ENCODE data around the gene SLC22A1. TPM values are rescaled to one million over a fixed set of nuclear protein-coding genes. Genes with fewer than 3 reads are reported as not detected.

SLC22A1 gene
- total and polyA plus RNA-seq, 2 of the 13 experiments (the other 11 are each of a cell fraction or from before 2014, with no cell fraction given) = 0.80 to 0.87 TPM

DNA sequence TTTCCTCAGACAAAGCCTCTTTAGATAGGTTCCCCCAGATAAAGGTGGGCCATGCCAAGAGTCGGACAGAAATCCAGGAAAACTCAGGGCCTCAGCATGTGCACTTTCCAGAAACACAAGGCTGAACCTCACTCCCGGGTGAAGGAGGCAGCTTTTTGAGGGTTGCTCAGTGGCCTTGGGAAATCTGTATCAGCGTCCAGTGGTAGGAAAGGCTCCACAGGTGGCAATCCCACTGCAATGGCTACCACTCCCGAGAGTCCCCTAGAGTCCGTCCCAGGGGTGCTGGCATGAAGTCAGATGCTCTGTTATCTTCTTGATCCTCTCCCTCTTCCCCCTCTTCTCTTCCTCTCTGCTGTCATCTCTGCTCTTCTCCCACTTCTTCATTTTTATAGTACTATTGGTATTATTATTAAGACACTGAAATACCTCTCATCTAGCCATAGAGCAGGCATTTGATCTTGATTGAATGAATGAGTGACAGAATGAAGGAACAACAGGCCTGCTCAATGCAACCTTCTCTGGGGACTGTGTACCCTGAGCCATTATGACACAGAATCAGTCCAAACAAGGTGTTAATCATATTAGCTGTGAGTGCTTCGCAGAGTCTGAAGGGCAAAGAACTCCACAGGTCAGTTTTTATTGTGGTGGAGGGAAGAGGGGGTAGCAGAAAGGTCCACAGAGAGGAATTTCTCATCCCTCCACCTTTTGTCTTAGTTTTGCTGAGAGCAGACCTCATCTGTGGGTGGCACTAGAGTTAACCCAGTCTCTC is 13.3 kb downstream of the SLC22A1 start:
- Histone ChIP-seq H3K9ac (ENCODE audit: insufficient read depth, low read depth, low read length) (no peak overlapping the region), H3K4me3 (replicated peaks in 1 of 3; ENCODE audit: insufficient read depth in 1 of 3, low read depth in 2 of 3, low read length in 3 of 3) (no peak overlapping the region), H4K20me1 (ENCODE audit: insufficient read depth, low read length) (no peaks in the 10 kb centered on the region), H3K36me3 (replicated peaks in 1 of 2; ENCODE audit: control insufficient read depth in 1 of 2, insufficient read depth in 2 of 2, low read length in 2 of 2) (no peaks in the 10 kb centered on the region), H3K79me2 (ENCODE audit: insufficient read depth, low read length) (no peaks in the 10 kb centered on the region), H2AFZ (ENCODE audit: low read length) (no peak overlapping the region), H3K27me3 (ENCODE audit: control insufficient read depth in 1 of 2, insufficient read depth in 2 of 2, low read length in 2 of 2) (no peaks in the 10 kb centered on the region), H3K4me1 (ENCODE audit: insufficient read depth, low read length) (peaks cover 53% of the 10 kb centered on the region), H3K4me2 (ENCODE audit: low read depth, low read length) (peak overlapping the region; percentile 27), H3K27ac (ENCODE audit: extremely low read length, insufficient read depth, low read length) (peak overlapping the region; percentile 43), H3K9me3 (ENCODE audit: low read length) (no peaks in the 10 kb centered on the region)
- intact Hi-C loops (cut with micrococcal nuclease; ENCODE audit: unreplicated experiment) = loop anchor here (5.0 to 10.0 kb wide), 3 partner anchors 120 to 257 kb away; partner anchors contain the start of genes SLC22A2 and SLC22A3
- no TSS peak for BruUV-seq (replicated peaks)
- POLR2A ChIA-PET = interaction anchor here (1.2 kb wide), 1 partner anchor 10 kb away, joined by 3 read pairs; no protein-coding TSS in a partner anchor
- CTCF ChIA-PET (ENCODE audit: low intra/inter-chr PET ratio, low total read pairs) = no interaction called here
- 59% methylated on average over 4 of the region's 6 CpGs for WGBS (ENCODE audit: low lambda C conversion rate)
- peak; percentile 80 for FAIRE-seq
- DNase-seq (ENCODE audit: low spot score) = peak; percentile 31
- in situ Hi-C loops (cut with HindIII; ENCODE audit: extremely low pct_ligation_motif_present, low pct_unique_long_range_greater_than_20kb) = no loop called here
- peak; percentile 55 for ATAC-seq
- TF ChIP-seq ZNF652 (CRISPR knock-in tag; IDR thresholded peaks at IDR 0.05; ENCODE audit: borderline replicate concordance, low read depth) (peak; percentile 56; the same call in 1 of the 2 replicates), ZNF572 (CRISPR knock-in tag; IDR thresholded peaks at IDR 0.05) (no peak), REPIN1 (CRISPR knock-in tag; IDR thresholded peaks at IDR 0.05; ENCODE audit: borderline replicate concordance, low read depth) (peak; percentile 52; the same call in 1 of the 2 replicates), MATR3 (CRISPR knock-in tag; IDR thresholded peaks at IDR 0.05) (no peak), SAP130 (CRISPR knock-in tag; IDR thresholded peaks at IDR 0.05; ENCODE audit: low read depth) (0 out of 2 replicates have a peak, but pooled peaks have one; percentile 15), ZNF816 (CRISPR knock-in tag; IDR thresholded peaks at IDR 0.05; ENCODE audit: borderline replicate concordance) (0 out of 2 replicates have a peak, but pooled peaks have one; percentile 39), HNF4A (CRISPR knock-in tag; IDR thresholded peaks at IDR 0.05) (peak; percentile 76), ZNF441 (CRISPR knock-in tag; IDR thresholded peaks at IDR 0.05; ENCODE audit: borderline replicate concordance) (no peak), SALL1 (CRISPR knock-in tag; IDR thresholded peaks at IDR 0.05) (peak; percentile 56), HNF1B (CRISPR knock-in tag; IDR thresholded peaks at IDR 0.05) (0 out of 2 replicates have a peak, but pooled peaks have one; percentile 14)
- TF ChIP-seq, protein P1, sequence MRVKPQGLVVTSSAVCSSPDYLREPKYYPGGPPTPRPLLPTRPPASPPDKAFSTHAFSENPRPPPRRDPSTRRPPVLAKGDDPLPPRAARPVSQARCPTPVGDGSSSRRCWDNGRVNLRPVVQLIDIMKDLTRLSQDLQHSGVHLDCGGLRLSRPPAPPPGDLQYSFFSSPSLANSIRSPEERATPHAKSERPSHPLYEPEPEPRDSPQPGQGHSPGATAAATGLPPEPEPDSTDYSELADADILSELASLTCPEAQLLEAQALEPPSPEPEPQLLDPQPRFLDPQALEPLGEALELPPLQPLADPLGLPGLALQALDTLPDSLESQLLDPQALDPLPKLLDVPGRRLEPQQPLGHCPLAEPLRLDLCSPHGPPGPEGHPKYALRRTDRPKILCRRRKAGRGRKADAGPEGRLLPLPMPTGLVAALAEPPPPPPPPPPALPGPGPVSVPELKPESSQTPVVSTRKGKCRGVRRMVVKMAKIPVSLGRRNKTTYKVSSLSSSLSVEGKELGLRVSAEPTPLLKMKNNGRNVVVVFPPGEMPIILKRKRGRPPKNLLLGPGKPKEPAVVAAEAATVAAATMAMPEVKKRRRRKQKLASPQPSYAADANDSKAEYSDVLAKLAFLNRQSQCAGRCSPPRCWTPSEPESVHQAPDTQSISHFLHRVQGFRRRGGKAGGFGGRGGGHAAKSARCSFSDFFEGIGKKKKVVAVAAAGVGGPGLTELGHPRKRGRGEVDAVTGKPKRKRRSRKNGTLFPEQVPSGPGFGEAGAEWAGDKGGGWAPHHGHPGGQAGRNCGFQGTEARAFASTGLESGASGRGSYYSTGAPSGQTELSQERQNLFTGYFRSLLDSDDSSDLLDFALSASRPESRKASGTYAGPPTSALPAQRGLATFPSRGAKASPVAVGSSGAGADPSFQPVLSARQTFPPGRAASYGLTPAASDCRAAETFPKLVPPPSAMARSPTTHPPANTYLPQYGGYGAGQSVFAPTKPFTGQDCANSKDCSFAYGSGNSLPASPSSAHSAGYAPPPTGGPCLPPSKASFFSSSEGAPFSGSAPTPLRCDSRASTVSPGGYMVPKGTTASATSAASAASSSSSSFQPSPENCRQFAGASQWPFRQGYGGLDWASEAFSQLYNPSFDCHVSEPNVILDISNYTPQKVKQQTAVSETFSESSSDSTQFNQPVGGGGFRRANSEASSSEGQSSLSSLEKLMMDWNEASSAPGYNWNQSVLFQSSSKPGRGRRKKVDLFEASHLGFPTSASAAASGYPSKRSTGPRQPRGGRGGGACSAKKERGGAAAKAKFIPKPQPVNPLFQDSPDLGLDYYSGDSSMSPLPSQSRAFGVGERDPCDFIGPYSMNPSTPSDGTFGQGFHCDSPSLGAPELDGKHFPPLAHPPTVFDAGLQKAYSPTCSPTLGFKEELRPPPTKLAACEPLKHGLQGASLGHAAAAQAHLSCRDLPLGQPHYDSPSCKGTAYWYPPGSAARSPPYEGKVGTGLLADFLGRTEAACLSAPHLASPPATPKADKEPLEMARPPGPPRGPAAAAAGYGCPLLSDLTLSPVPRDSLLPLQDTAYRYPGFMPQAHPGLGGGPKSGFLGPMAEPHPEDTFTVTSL (CRISPR knock-in tag; IDR thresholded peaks at IDR 0.05; ENCODE audit: borderline replicate concordance) = 0 out of 2 replicates have a peak, but pooled peaks have one; percentile 29
- TF ChIP-seq, protein P2, sequence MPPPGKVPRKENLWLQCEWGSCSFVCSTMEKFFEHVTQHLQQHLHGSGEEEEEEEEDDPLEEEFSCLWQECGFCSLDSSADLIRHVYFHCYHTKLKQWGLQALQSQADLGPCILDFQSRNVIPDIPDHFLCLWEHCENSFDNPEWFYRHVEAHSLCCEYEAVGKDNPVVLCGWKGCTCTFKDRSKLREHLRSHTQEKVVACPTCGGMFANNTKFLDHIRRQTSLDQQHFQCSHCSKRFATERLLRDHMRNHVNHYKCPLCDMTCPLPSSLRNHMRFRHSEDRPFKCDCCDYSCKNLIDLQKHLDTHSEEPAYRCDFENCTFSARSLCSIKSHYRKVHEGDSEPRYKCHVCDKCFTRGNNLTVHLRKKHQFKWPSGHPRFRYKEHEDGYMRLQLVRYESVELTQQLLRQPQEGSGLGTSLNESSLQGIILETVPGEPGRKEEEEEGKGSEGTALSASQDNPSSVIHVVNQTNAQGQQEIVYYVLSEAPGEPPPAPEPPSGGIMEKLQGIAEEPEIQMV (CRISPR knock-in tag; IDR thresholded peaks at IDR 0.05; ENCODE audit: low read depth) = no peak

All from HepG2 (cell line).